ENCODE data around the gene CEP85.

Gene CEP85

DNA sequence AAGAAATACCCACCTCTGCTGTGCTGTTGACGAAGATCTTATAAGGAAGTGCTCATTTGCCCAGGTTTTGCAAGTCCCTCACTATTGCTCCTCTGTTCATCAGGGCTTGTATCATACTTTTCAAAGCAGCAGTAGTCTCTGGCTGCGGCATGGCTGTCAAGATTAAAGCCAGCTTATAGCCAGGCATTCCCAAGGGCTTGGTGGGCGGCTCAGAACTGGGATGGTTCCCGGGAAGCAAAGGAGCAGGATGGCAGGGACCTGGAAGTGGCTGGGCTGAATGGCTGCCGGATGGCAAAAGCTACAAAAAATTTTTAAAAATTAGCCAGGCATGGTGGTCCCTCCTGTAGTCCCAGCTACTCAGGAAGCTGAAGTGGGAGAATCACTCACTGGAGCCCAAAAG, 29.2 kb downstream of the CEP85 start:
- no peaks in the 10 kb centered on the region for H3K4me1 ChIP-seq (ENCODE audit: low read length)
- no peak overlapping the region for H3K27ac ChIP-seq (ENCODE audit: low read length)
- no peaks in the 10 kb centered on the region for H3K79me2 ChIP-seq (ENCODE audit: low read length)
- H3K27me3 ChIP-seq (ENCODE audit: low read depth, low read length): no peaks in the 10 kb centered on the region
- H2AFZ ChIP-seq (ENCODE audit: low read depth, low read length): no peak overlapping the region
- TF ChIP-seq, protein P1, sequence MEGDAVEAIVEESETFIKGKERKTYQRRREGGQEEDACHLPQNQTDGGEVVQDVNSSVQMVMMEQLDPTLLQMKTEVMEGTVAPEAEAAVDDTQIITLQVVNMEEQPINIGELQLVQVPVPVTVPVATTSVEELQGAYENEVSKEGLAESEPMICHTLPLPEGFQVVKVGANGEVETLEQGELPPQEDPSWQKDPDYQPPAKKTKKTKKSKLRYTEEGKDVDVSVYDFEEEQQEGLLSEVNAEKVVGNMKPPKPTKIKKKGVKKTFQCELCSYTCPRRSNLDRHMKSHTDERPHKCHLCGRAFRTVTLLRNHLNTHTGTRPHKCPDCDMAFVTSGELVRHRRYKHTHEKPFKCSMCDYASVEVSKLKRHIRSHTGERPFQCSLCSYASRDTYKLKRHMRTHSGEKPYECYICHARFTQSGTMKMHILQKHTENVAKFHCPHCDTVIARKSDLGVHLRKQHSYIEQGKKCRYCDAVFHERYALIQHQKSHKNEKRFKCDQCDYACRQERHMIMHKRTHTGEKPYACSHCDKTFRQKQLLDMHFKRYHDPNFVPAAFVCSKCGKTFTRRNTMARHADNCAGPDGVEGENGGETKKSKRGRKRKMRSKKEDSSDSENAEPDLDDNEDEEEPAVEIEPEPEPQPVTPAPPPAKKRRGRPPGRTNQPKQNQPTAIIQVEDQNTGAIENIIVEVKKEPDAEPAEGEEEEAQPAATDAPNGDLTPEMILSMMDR (IDR thresholded peaks at IDR 0.05; ENCODE audit: low read depth, low read length): no peak
- TF ChIP-seq EZH2phosphoT487 (IDR thresholded peaks at IDR 0.05; ENCODE audit: low read depth): no peak
- H3K9me3 ChIP-seq (ENCODE audit: insufficient read depth, low read length): no peaks in the 10 kb centered on the region
- no peak overlapping the region for H3K9ac ChIP-seq (ENCODE audit: low read length)
- H4K20me1 ChIP-seq (ENCODE audit: insufficient read depth, low read length): no peaks in the 10 kb centered on the region
- no peak overlapping the region for H3K4me3 ChIP-seq (ENCODE audit: low read length)
- H3K36me3 ChIP-seq (replicated peaks; ENCODE audit: low read depth, low read length): peaks cover 36% of the 10 kb centered on the region
- H3K4me2 ChIP-seq (ENCODE audit: low read length): no peak overlapping the region

DNA sequence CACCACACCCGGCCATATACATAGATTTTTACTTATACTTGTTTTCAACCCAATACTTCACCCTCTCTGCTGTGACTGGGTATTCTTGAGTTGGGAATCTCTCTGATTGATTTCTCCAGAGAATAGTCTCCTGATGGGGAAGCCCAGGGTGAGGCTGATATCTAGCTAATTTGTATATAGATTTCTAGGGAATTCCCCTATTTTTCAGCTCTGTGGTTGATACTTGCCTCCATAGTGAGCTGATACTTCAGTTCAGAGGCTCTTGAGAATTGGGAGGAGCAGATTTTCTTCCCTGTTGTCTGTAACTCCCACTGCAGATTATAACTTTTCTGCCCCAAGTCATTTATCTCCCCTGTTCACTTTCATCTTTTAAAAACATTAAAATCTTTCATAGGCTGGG, 31.4 kb downstream of the CEP85 start:
- H3K36me3 ChIP-seq (replicated peaks; ENCODE audit: low read depth, low read length): peaks cover 43% of the 10 kb centered on the region
- H3K4me3 ChIP-seq (ENCODE audit: low read length): no peak overlapping the region
- no peak overlapping the region for H3K27ac ChIP-seq (ENCODE audit: low read length)
- H4K20me1 ChIP-seq (ENCODE audit: insufficient read depth, low read length): no peaks in the 10 kb centered on the region
- no peaks in the 10 kb centered on the region for H3K79me2 ChIP-seq (ENCODE audit: low read length)
- no peak overlapping the region for H3K9ac ChIP-seq (ENCODE audit: low read length)
- no peaks in the 10 kb centered on the region for H3K27me3 ChIP-seq (ENCODE audit: low read depth, low read length)
- H3K4me2 ChIP-seq (ENCODE audit: low read length): no peak overlapping the region
- no peak for TF ChIP-seq EZH2phosphoT487 (IDR thresholded peaks at IDR 0.05; ENCODE audit: low read depth)
- TF ChIP-seq, protein P1 (IDR thresholded peaks at IDR 0.05; ENCODE audit: low read depth, low read length): no peak
- no peaks in the 10 kb centered on the region for H3K4me1 ChIP-seq (ENCODE audit: low read length)
- no peak overlapping the region for H2AFZ ChIP-seq (ENCODE audit: low read depth, low read length)
- H3K9me3 ChIP-seq (ENCODE audit: insufficient read depth, low read length): no peaks in the 10 kb centered on the region

GRCh38 chr1:26268290-26269197, 34.5 kb downstream of the CEP85 start:
- H3K4me2 ChIP-seq (ENCODE audit: low read length): no peak overlapping the region
- no peak for TF ChIP-seq EZH2phosphoT487 (IDR thresholded peaks at IDR 0.05; ENCODE audit: low read depth)
- TF ChIP-seq, protein P1 (IDR thresholded peaks at IDR 0.05; ENCODE audit: low read depth, low read length): no peak
- H3K79me2 ChIP-seq (ENCODE audit: low read length): no peaks in the 10 kb centered on the region
- H3K9ac ChIP-seq (ENCODE audit: low read length): no peak overlapping the region
- no peak overlapping the region for H3K27ac ChIP-seq (ENCODE audit: low read length)
- H3K27me3 ChIP-seq (ENCODE audit: low read depth, low read length): no peaks in the 10 kb centered on the region
- no peak overlapping the region for H3K4me3 ChIP-seq (ENCODE audit: low read length)
- no peaks in the 10 kb centered on the region for H3K9me3 ChIP-seq (ENCODE audit: insufficient read depth, low read length)
- H3K4me1 ChIP-seq (ENCODE audit: low read length): no peaks in the 10 kb centered on the region
- peaks cover 49% of the 10 kb centered on the region for H3K36me3 ChIP-seq (replicated peaks; ENCODE audit: low read depth, low read length)
- H2AFZ ChIP-seq (ENCODE audit: low read depth, low read length): no peak overlapping the region
- no peaks in the 10 kb centered on the region for H4K20me1 ChIP-seq (ENCODE audit: insufficient read depth, low read length)

DNA sequence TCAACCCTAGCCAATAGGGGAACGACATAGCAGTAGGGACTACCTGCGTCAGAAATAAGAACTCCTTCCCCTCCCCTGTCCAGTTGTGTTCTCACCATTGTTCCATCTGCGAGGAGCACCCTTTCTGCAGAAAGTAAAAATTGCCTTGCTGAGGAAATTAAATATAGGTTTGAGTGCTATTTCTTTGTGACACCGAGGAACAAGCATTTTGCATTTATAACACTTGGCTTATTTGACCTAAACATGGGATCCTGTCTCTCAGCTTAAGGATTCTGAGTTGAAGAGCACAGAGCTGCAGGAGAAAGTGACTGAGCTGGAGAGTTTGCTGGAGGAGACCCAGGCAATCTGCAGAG, 35.2 kb downstream of the CEP85 start:
- Histone ChIP-seq H3K27ac (ENCODE audit: low read length) (no peak overlapping the region), H3K4me2 (ENCODE audit: low read length) (no peak overlapping the region), H3K79me2 (ENCODE audit: low read length) (no peaks in the 10 kb centered on the region), H3K27me3 (ENCODE audit: low read depth, low read length) (no peaks in the 10 kb centered on the region), H3K9ac (ENCODE audit: low read length) (no peak overlapping the region), H4K20me1 (ENCODE audit: insufficient read depth, low read length) (no peaks in the 10 kb centered on the region), H2AFZ (ENCODE audit: low read depth, low read length) (no peak overlapping the region), H3K4me1 (ENCODE audit: low read length) (no peaks in the 10 kb centered on the region), H3K36me3 (replicated peaks; ENCODE audit: low read depth, low read length) (peaks cover 45% of the 10 kb centered on the region), H3K4me3 (ENCODE audit: low read length) (no peak overlapping the region), H3K9me3 (ENCODE audit: insufficient read depth, low read length) (no peaks in the 10 kb centered on the region)
- no peak for TF ChIP-seq EZH2phosphoT487 (IDR thresholded peaks at IDR 0.05; ENCODE audit: low read depth)
- TF ChIP-seq, protein P1 (IDR thresholded peaks at IDR 0.05; ENCODE audit: low read depth, low read length): no peak

Data from OCI-LY3 (cell line).